Measurements from ENCODE around the gene HERPUD1.

Gene HERPUD1

GRCh38 chr16:56994311-56994710 lies 62.4 kb downstream of the HERPUD1 start:
- DNase-seq (ENCODE audit: low read depth in 1 of 2, low spot score in 1 of 2), result no peak

Data from stimulated activated CD4-positive, alpha-beta T cell treated with anti-CD3 and anti-CD28 coated beads, Interleukin-15, amount 100 ng/mL, for 1 hour (primary cell).